Glutamatergic neuron (in vitro differentiated cells): ENCODE results near the gene DHFR2. TPM values are rescaled to one million over a fixed set of nuclear protein-coding genes. Genes with fewer than 3 reads are reported as not detected.

ENCODE experiments used
- DNase-seq: peaks from one replicate; pipeline ENCODE4 v3.0.0; 2022
- H3K27ac Mint-ChIP-seq: one replicate; pipeline ENCODE4 v1.8.0; 2020; ENCODE audit warnings: mild to moderate bottlenecking, mixed read lengths, inconsistent platforms; ENCODE audit not compliant: unreplicated experiment
- H3K27me3 Mint-ChIP-seq: one replicate; pipeline ENCODE4 v1.8.0; 2020; ENCODE audit warnings: mild to moderate bottlenecking, moderate library complexity, mixed read lengths, inconsistent platforms; ENCODE audit not compliant: unreplicated experiment
- H3K36me3 Mint-ChIP-seq: one replicate; pipeline ENCODE4 v1.8.0; 2020; ENCODE audit warnings: mild to moderate bottlenecking, mixed read lengths, inconsistent platforms; ENCODE audit not compliant: unreplicated experiment
- H3K4me1 Mint-ChIP-seq: one replicate; pipeline ENCODE4 v1.8.0; 2020; ENCODE audit warnings: mild to moderate bottlenecking, low read depth, mixed read lengths, inconsistent platforms; ENCODE audit not compliant: unreplicated experiment
- H3K4me3 Mint-ChIP-seq: one replicate; pipeline ENCODE4 v1.8.0; 2020; ENCODE audit warnings: mild to moderate bottlenecking, mixed read lengths, inconsistent platforms; ENCODE audit not compliant: unreplicated experiment
- H3K9me3 Mint-ChIP-seq: one replicate; pipeline ENCODE4 v1.8.0; 2020; ENCODE audit warnings: mild to moderate bottlenecking, moderate library complexity, mixed read lengths, inconsistent platforms; ENCODE audit not compliant: unreplicated experiment
- total RNA-seq: library from RNA; stranded (reverse); fragmentation: NEBNext Ultra II Directional; extraction: Animal tissue kit (Norgen Biotek cat#: 25700); gene quantifications from one replicate; pipeline ENCODE4 v1.2.1, GENCODE V29; 2021; ENCODE audit not compliant: unreplicated experiment
- TF ChIP-seq, protein P1 (sequence below): fragments of 200-600 bp; sonication (generic); IDR thresholded peaks from one replicate; pipeline ENCODE4 v1.5.0; 2021; ENCODE audit not compliant: partially characterized antibody, unreplicated experiment

Gene DHFR2
- total RNA-seq, 1 donor from 2014 or later: 3.5 TPM

GRCh38 chr3:94020293-94020692, 42.4 kb downstream of the DHFR2 start:
- TF ChIP-seq, protein P1, sequence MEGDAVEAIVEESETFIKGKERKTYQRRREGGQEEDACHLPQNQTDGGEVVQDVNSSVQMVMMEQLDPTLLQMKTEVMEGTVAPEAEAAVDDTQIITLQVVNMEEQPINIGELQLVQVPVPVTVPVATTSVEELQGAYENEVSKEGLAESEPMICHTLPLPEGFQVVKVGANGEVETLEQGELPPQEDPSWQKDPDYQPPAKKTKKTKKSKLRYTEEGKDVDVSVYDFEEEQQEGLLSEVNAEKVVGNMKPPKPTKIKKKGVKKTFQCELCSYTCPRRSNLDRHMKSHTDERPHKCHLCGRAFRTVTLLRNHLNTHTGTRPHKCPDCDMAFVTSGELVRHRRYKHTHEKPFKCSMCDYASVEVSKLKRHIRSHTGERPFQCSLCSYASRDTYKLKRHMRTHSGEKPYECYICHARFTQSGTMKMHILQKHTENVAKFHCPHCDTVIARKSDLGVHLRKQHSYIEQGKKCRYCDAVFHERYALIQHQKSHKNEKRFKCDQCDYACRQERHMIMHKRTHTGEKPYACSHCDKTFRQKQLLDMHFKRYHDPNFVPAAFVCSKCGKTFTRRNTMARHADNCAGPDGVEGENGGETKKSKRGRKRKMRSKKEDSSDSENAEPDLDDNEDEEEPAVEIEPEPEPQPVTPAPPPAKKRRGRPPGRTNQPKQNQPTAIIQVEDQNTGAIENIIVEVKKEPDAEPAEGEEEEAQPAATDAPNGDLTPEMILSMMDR: no peak
- no peak overlapping the region for H3K27ac Mint-ChIP-seq
- H3K27me3 Mint-ChIP-seq: peaks cover 1% of the 10 kb centered on the region
- DNase-seq: no peak
- peaks cover 2% of the 10 kb centered on the region for H3K4me1 Mint-ChIP-seq
- H3K4me3 Mint-ChIP-seq: no peak overlapping the region
- H3K36me3 Mint-ChIP-seq: no peaks in the 10 kb centered on the region
- peaks cover 2% of the 10 kb centered on the region for H3K9me3 Mint-ChIP-seq

- Mint-ChIP-seq H3K9me3 (peaks cover 2% of the 10 kb centered on the region), H3K4me1 (peaks cover 5% of the 10 kb centered on the region), H3K27me3 (peaks cover 1% of the 10 kb centered on the region), H3K27ac (no peak overlapping the region), H3K36me3 (no peaks in the 10 kb centered on the region), H3K4me3 (no peak overlapping the region)
- no peak for DNase-seq
- TF ChIP-seq, protein P1: no peak
Observed at GRCh38 chr3:94019659-94020058, 43.1 kb downstream of the DHFR2 start.

DNA sequence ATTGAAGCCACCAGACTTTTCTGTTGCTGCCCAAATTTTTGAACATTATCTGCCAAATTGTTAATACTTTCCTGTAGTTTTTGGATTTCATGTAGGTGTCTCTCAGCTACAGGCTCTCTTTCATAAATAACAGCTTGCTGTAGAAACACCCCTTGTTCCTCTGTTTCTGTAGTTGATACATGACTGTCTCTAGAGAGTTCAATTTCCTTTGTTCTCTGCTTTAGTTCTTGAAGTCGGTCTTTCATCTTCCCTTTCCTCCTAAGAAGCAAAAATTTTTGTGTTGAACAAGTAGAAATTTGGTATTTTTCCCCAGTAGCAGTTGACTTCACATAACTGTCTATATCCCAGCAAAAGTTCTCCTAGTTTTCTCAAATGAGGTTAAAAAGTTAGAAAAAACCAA, 47.7 kb downstream of the DHFR2 start:
- no peak overlapping the region for H3K27ac Mint-ChIP-seq
- peaks cover 1% of the 10 kb centered on the region for H3K27me3 Mint-ChIP-seq
- H3K4me1 Mint-ChIP-seq: peaks cover 6% of the 10 kb centered on the region
- peaks cover 2% of the 10 kb centered on the region for H3K9me3 Mint-ChIP-seq
- no peaks in the 10 kb centered on the region for H3K36me3 Mint-ChIP-seq
- no peak overlapping the region for H3K4me3 Mint-ChIP-seq
- no peak for DNase-seq
- TF ChIP-seq, protein P1: no peak

DNA sequence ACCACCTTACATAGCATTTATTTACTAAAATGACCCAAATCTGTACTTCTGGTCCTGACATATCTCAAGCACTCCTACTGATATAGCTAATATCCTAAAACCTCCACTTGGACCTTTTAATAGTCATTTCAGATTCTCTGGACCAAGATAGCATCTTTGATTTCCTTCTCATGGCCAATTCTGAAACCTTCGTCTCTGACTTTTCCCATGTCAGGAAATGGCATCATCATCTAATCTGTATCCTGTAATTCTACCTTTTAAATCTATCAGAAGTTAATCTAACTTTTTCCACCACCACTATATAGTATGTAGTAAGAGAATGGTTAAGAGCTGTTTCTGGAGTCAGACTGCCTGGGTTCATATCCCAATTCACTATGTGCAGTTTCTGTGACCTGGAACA, 50.5 kb downstream of the DHFR2 start:
- DNase-seq: no peak
- Mint-ChIP-seq H3K9me3 (no peaks in the 10 kb centered on the region), H3K4me1 (peaks cover 4% of the 10 kb centered on the region), H3K36me3 (no peaks in the 10 kb centered on the region), H3K27ac (no peak overlapping the region), H3K27me3 (no peaks in the 10 kb centered on the region), H3K4me3 (no peak overlapping the region)
- TF ChIP-seq, protein P1: no peak

- H3K36me3 Mint-ChIP-seq: no peaks in the 10 kb centered on the region
- no peak overlapping the region for H3K27ac Mint-ChIP-seq
- TF ChIP-seq, protein P1: no peak
- no peak overlapping the region for H3K4me3 Mint-ChIP-seq
- no peaks in the 10 kb centered on the region for H3K9me3 Mint-ChIP-seq
- no peak for DNase-seq
- H3K27me3 Mint-ChIP-seq: peaks cover 1% of the 10 kb centered on the region
- peaks cover 4% of the 10 kb centered on the region for H3K4me1 Mint-ChIP-seq
Observed at GRCh38 chr3:94011233-94011711, 51.4 kb downstream of the DHFR2 start.
